ENCODE results near the gene TINAG.

Gene TINAG

GRCh38 chr6:54377776-54378175, 69.5 kb downstream of the TINAG start:
- no peak overlapping the region for H3K4me3 ChIP-seq (ENCODE audit: low read depth, low read length)
- no peak for TF ChIP-seq CTCF (IDR thresholded peaks at IDR 0.05; ENCODE audit: low read depth, low read length, missing control alignments)
- no peak for DNase-seq (ENCODE audit: low read depth)

GRCh38 chr6:54386295-54386694, 78.1 kb downstream of the TINAG start:
- TF ChIP-seq CTCF (IDR thresholded peaks at IDR 0.05; ENCODE audit: low read depth, low read length, missing control alignments): no peak
- H3K4me3 ChIP-seq (ENCODE audit: low read depth, low read length): no peak overlapping the region
- no peak for DNase-seq (ENCODE audit: low read depth)

GRCh38 chr6:54390362-54390761, 82.1 kb downstream of the TINAG start:
- no peak for DNase-seq (ENCODE audit: low read depth)
- TF ChIP-seq CTCF (IDR thresholded peaks at IDR 0.05; ENCODE audit: low read depth, low read length, missing control alignments): no peak
- no peak overlapping the region for H3K4me3 ChIP-seq (ENCODE audit: low read depth, low read length)

- no peak for DNase-seq (ENCODE audit: low read depth)
- TF ChIP-seq CTCF (IDR thresholded peaks at IDR 0.05; ENCODE audit: low read depth, low read length, missing control alignments): no peak
- H3K4me3 ChIP-seq (ENCODE audit: low read depth, low read length): no peak overlapping the region
These were observed 83.3 kb downstream of the TINAG start for GRCh38 chr6:54391577-54391976.

GRCh38 chr6:54403096-54403495, 94.9 kb downstream of the TINAG start:
- TF ChIP-seq CTCF (IDR thresholded peaks at IDR 0.05; ENCODE audit: low read depth, low read length, missing control alignments): no peak
- no peak for DNase-seq (ENCODE audit: low read depth)
- no peak overlapping the region for H3K4me3 ChIP-seq (ENCODE audit: low read depth, low read length)

- no peak overlapping the region for H3K4me3 ChIP-seq (ENCODE audit: low read depth, low read length)
- TF ChIP-seq CTCF (IDR thresholded peaks at IDR 0.05; ENCODE audit: low read depth, low read length, missing control alignments): no peak
- no peak for DNase-seq (ENCODE audit: low read depth)
These were observed 96.5 kb downstream of the TINAG start for GRCh38 chr6:54404791-54405190.

- TF ChIP-seq CTCF (IDR thresholded peaks at IDR 0.05; ENCODE audit: low read depth, low read length, missing control alignments): no peak
- DNase-seq (ENCODE audit: low read depth): no peak
- no peak overlapping the region for H3K4me3 ChIP-seq (ENCODE audit: low read depth, low read length)
These were observed 103.5 kb downstream of the TINAG start for GRCh38 chr6:54411767-54412166.

Data from GM12864 (cell line).